Measurements from ENCODE around the gene DNASE1L3. TPM values are rescaled to one million over a fixed set of nuclear protein-coding genes. Genes with fewer than 3 reads are reported as not detected.

Gene DNASE1L3
- total and polyA plus RNA-seq, 2 of the 13 experiments (the other 11 are each of a cell fraction or from before 2014, with no cell fraction given): 0.86 to 1.7 TPM

DNA sequence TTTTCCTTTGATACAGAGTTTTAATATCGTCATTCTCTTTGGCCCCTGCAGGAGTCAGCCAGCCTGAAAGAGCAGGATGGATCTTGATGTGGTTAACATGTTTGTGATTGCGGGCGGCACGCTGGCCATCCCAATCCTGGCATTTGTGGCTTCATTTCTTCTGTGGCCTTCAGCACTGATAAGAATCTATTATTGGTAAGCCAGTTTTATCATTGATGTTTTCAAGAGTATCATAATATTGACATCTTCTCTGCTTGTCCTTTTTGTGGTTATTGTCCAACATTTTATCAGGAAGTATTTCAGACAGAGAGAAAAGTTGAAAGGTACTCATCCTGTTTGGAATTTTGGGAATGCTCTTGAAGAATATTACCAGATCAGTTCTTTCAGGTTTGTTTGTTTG lies 45.7 kb upstream of the DNASE1L3 start (continued):
- TF ChIP-seq ZNF274 (CRISPR knock-in tag; IDR thresholded peaks at IDR 0.05) (no peak), ASH2L (IDR thresholded peaks at IDR 0.05; ENCODE audit: insufficient read length, low read depth, low read length) (no peak), ZBTB42 (CRISPR knock-in tag; IDR thresholded peaks at IDR 0.05) (no peak)

DNA sequence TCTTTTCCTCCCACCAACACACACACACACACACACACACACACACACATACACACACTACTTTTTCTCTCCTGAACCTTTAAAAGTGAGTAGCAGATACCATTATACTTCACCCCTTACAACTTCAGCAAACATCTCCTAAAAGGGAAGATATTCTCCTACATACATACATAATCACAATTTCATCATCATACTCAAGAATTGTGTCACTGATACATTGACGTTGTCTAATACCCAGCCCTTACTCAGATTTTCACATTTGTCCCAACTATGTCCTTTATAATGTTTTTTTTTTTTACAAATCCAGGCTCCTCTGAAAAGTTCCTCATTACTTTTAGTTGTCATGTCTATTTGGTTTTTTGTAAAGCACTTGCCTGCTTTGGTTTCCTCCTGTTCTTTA lies 45.3 kb upstream of the DNASE1L3 start:
- BruUV-seq (replicated peaks): no TSS peak
- POLR2A ChIA-PET: no interaction called here
- Histone ChIP-seq H3K79me2 (ENCODE audit: insufficient read depth, low read length) (no peaks in the 10 kb centered on the region), H3K27me3 (ENCODE audit: control insufficient read depth in 1 of 2, insufficient read depth in 2 of 2, low read length in 2 of 2) (no peaks in the 10 kb centered on the region), H3K36me3 (replicated peaks in 1 of 2; ENCODE audit: control insufficient read depth in 1 of 2, insufficient read depth in 2 of 2, low read length in 2 of 2) (peaks cover 4 to 19% of the 10 kb centered on the region in 2 experiments), H3K4me3 (replicated peaks in 1 of 3; ENCODE audit: insufficient read depth in 1 of 3, low read depth in 2 of 3, low read length in 3 of 3) (no peak overlapping the region), H2AFZ (ENCODE audit: low read length) (no peak overlapping the region), H4K20me1 (ENCODE audit: insufficient read depth, low read length) (no peaks in the 10 kb centered on the region), H3K27ac (ENCODE audit: extremely low read length, insufficient read depth, low read length) (no peak overlapping the region), H3K4me1 (ENCODE audit: insufficient read depth, low read length) (peaks cover 7% of the 10 kb centered on the region; the same call in 1 of the 2 replicates), H3K9ac (ENCODE audit: insufficient read depth, low read depth, low read length) (no peak overlapping the region), H3K4me2 (ENCODE audit: low read depth, low read length) (no peak overlapping the region), H3K9me3 (ENCODE audit: low read length) (no peaks in the 10 kb centered on the region)
- WGBS (ENCODE audit: low lambda C conversion rate): 94% methylated on average over 1 of the region's 1 CpG
- CTCF ChIA-PET (ENCODE audit: low intra/inter-chr PET ratio, low total read pairs): no interaction called here
- intact Hi-C loops (cut with micrococcal nuclease; ENCODE audit: unreplicated experiment) (no loop called here), in situ Hi-C loops (cut with HindIII; ENCODE audit: extremely low pct_ligation_motif_present, low pct_unique_long_range_greater_than_20kb) (no loop called here)
- DNase-seq (ENCODE audit: low spot score) (no peak), ATAC-seq (no peak), FAIRE-seq (no peak)
- TF ChIP-seq ZNF713 (CRISPR knock-in tag; IDR thresholded peaks at IDR 0.05) (no peak), ZNF496 (CRISPR knock-in tag; IDR thresholded peaks at IDR 0.05; ENCODE audit: insufficient replicate concordance) (no peak), ZBTB8A (CRISPR knock-in tag; IDR thresholded peaks at IDR 0.05; ENCODE audit: borderline replicate concordance, low read depth) (no peak), PRDM4 (CRISPR knock-in tag; IDR thresholded peaks at IDR 0.05; ENCODE audit: borderline replicate concordance) (no peak), ZNF652 (CRISPR knock-in tag; IDR thresholded peaks at IDR 0.05; ENCODE audit: borderline replicate concordance, low read depth) (no peak), SRSF9 (IDR thresholded peaks at IDR 0.05; ENCODE audit: borderline replicate concordance, insufficient read depth, low read depth, low read length, poor library complexity, severe bottlenecking) (no peak), IKZF1 (IDR thresholded peaks at IDR 0.05) (no peak), PAWR (CRISPR knock-in tag; IDR thresholded peaks at IDR 0.05; ENCODE audit: borderline replicate concordance) (no peak), SIX1 (CRISPR knock-in tag; IDR thresholded peaks at IDR 0.05; ENCODE audit: borderline replicate concordance) (no peak), ZFAT (CRISPR knock-in tag; conservative IDR thresholded peaks at IDR 0.05) (no peak), GATAD1 (CRISPR knock-in tag; IDR thresholded peaks at IDR 0.05) (no peak), CEBPB (IDR thresholded peaks at IDR 0.05; ENCODE audit: borderline replicate concordance, low read depth, low read length) (no peak), BORCS8-MEF2B (CRISPR knock-in tag; IDR thresholded peaks at IDR 0.05) (no peak), ZNF101 (CRISPR knock-in tag; IDR thresholded peaks at IDR 0.05; ENCODE audit: borderline replicate concordance, low read depth) (no peak)
- TF ChIP-seq, protein P1, sequence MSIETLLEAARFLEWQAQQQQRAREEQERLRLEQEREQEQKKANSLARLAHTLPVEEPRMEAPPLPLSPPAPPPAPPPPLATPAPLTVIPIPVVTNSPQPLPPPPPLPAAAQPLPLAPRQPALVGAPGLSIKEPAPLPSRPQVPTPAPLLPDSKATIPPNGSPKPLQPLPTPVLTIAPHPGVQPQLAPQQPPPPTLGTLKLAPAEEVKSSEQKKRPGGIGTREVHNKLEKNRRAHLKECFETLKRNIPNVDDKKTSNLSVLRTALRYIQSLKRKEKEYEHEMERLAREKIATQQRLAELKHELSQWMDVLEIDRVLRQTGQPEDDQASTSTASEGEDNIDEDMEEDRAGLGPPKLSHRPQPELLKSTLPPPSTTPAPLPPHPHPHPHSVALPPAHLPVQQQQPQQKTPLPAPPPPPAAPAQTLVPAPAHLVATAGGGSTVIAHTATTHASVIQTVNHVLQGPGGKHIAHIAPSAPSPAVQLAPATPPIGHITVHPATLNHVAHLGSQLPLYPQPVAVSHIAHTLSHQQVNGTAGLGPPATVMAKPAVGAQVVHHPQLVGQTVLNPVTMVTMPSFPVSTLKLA (IDR thresholded peaks at IDR 0.05): no peak
- TF ChIP-seq, protein P2, sequence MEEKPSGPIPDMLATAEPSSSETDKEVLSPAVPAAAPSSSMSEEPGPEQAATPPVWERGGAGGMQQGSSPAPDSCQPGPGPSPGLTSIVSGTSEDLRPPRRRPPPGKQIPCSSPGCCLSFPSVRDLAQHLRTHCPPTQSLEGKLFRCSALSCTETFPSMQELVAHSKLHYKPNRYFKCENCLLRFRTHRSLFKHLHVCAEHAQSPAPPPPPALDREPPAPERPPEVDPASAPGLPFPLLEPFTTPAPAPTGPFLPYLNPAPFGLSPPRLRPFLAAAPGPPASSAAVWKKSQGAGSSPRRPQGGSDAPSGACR (CRISPR knock-in tag; IDR thresholded peaks at IDR 0.05): no peak
